Stimulated activated CD8-positive, alpha-beta memory T cell treated with anti-CD3 and anti-CD28 coated beads, Interleukin-4, amount 100 ng/mL, for 24 hours (primary cell): ENCODE measurements around the gene CHORDC1.

Source experiments
- DNase-seq: peaks from one replicate; pipeline ENCODE4 v3.0.0-alpha.2; 2020; ENCODE audit warnings: low read depth

CHORDC1 gene

DNA sequence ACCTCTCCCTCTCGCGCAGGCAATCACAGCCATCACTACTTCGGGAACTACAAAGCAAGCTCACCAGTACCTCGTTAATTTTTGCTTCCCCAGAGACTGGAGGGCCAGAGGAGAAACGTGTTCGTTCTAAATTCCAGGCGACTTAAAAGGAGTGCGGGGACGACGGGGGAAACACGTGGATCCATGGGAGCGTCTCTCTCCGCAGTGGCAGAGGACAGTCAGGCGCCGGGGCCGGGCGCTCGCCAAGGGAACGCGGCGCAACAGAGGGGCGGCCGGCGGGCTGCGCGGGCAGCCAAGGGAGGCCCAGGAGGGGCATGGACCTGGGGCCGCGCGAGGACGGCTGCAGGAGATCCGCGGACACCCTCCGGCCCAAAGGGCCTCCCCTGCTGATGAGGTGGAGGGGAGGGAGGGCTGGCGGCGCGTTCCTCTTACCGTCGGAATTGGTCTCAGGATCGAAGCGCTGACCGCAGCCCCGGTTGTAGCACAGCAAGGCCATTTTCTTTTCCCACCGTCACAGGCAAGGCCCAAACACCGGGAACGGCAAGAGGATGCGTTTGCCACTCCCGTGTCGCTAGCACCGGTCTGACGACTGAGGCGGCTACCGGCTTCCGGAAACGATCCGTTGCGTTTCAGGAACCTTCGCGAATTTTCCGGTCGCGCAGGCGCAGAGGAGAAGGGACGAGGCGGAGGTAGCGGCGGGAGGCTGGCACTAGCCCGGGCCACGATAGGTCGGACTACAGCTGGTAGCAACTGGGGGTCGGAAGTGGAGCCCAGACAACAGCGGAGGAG is at the start of gene CHORDC1:
CHORDC1 (minus strand) TSS at position 591 of the 789 bp plus-strand sequence; CDS start at position 496, 95 bp downstream.
- peak; percentile 94 for DNase-seq

- no peak for DNase-seq
Measured at GRCh38 chr11:90257158-90257525, 34.3 kb upstream of the CHORDC1 start.

GRCh38 chr11:90256404-90257157 is 33.7 kb upstream of the CHORDC1 start:
- DNase-seq: no peak

DNA sequence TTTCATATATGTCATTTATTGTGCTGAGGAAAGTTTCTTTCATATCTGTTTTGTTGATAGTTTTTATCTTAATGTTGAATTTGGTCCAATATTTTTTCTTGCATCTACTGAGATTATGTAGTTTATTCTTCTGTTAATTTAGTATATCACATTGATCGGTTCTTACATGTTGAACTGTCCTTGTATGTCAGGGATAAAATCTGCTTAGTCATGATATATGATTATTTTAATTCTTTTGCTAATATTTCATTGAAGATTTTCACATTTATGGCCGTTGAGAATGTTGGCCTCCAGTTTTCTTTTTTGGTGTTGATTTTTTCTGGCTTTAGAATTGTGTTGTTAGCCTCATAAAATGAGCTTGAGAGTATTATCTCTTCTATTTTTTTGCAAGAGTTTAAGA is 31.2 kb upstream of the CHORDC1 start:
- DNase-seq: no peak

- no peak for DNase-seq
Measured at GRCh38 chr11:90252053-90252452, 29.2 kb upstream of the CHORDC1 start.

DNA sequence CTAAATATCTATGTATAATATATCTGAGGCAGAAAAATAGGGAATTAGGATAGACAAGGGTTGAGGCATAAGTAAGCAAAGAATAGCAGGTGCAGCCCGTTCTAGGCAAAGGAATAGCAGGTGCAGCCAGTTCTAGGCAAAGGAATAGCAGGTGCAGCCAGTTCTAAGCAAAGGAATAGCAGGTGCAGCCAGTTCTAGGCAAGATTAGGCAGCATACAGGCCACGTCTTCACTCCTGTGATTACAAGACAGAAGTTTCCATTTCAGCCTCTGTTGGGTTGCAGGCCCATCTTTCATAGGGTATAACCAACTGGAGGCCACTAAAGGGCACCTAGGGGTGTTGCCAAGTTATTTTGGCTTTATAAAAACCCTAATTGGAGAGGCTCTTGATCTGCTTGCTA is 28.8 kb upstream of the CHORDC1 start:
- DNase-seq: no peak

DNA sequence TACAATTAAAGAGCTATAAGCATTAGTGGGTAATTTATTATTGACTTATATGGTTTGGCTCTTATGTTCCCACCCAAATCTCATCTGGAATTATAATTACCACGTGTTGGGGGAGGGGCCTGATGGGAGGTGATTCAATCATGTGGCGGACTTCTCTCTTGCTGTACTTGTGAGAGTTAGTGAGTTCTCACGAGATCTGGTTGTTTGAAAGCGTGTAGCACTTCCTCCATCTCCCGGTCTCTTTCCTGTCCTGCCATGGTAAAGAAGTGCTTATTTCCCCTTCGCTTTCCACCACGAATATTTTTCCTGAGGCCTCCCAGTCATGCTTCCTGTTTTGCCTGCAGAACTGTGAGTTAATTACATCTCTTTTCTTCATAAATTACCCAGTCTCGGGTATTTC is 28.1 kb upstream of the CHORDC1 start:
- DNase-seq: no peak

- no peak for DNase-seq
Measured at GRCh38 chr11:90246468-90246867, 23.6 kb upstream of the CHORDC1 start.

GRCh38 chr11:90243534-90243933 is 20.7 kb upstream of the CHORDC1 start:
- no peak for DNase-seq

GRCh38 chr11:90242894-90243416 is 20.1 kb upstream of the CHORDC1 start:
- DNase-seq: no peak

DNA sequence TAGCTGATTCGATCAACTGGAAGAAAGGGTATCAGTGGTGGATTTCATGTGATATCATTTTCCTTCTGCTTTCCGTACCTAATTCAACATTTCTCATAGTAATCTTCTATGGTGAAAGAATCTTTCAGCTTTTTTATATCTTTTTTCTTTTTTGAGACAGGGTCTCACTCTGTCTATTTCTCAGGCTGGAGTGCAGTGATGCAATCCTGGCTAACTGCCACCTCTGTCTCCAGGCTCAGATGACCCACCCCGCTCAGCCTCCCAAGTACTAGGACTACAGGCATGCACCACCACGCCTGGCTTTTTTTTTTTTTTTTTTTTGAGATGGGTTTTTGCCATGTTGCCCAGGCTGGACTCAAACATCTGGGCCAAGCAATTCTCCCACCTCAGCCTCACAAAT is 18.6 kb upstream of the CHORDC1 start:
- no peak for DNase-seq

GRCh38 chr11:90239967-90240636 is 17.3 kb upstream of the CHORDC1 start:
- peak; percentile 15 for DNase-seq

DNA sequence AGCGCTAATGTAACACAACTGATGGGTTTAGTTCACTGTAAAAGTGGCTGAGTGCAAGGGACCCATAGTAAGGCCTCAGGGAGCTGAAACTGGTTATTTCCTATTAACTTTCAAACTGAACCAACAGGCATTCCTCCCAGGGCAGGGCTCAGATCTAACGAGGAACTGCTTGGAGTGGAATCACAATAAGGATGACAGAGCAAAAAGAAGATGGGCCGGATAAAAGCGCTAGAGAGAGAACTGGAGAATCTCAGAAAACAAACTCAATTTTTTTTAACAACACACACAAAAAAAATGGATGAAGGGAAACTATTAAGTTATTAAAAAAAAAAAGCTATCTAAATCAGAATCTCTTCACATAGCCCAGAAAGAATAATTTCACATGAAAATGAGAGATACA is 14.2 kb upstream of the CHORDC1 start:
- DNase-seq: no peak

- no peak for DNase-seq
Measured at GRCh38 chr11:90235526-90235925, 12.7 kb upstream of the CHORDC1 start.

- no peak for DNase-seq
Measured at GRCh38 chr11:90234977-90235376, 12.1 kb upstream of the CHORDC1 start.

DNA sequence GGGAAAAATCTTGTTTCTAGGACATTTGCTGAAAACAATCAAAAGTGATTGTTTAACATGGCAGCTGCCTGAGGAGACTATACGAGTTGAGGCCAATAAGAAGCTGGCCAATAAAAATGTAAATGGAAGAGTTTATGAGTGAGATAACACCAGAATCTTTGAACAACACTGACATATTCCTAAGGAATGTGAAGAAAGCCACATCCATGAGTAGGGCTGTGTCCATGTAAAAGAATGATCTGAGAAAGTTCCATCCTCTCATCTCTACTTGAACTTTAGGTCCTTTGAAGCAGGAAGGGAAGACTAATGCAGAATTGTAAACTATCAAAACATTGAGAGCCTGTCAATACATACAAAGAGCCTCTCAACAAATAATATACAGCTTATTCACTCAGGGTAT is 6.9 kb upstream of the CHORDC1 start:
- DNase-seq: no peak

DNA sequence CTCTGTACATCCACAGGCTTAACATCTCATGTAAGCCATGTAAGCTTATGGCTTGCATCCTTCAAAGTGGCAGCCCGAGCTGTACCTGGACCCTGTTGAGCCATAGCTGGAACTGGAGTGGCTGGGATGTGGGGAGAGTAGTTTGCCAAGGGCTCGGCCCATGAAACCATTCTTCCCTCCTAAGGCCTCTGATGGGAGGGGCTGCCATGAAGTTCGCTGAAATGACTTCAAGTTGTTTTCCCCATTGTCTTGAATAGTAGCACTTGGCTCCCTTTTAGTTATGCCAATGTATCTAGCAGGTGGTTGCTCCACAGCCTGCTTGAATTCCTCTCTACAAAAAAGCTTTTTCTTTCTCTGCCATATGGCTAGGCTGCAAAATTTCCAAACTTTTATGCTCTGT is 5.2 kb upstream of the CHORDC1 start:
- no peak for DNase-seq

GRCh38 chr11:90223248-90223585 is 368 bp upstream of the CHORDC1 start:
- no peak for DNase-seq

DNA sequence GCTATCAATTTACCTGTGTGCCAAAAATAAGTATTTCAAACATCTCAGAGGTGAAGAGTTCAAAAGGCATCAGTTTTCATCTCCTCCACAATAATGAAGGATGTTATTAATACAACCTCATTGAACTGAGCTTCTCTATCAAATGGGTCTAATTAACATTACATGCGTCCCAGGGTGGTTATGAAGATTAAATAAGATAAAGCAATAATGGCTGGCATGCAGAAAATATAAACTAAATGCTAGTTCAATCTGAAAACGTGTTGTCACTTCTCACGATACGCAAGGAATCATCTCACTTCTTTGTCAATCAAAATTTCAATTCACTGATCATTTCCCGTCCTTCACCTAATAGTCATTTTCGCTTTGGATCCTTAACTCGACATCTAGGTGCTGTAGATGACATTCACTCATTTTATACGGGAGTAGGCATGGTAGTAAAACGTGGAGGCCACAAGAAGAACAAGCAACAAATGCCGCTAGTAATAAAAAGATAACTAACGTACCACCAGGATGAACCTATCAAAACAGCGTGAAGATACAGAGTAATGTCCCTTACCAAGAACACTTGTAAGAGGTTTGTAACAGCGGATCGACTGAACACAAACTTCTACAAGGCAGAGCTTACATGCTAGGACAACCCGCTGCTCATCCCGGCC is 918 bp downstream of the CHORDC1 start:
- DNase-seq: no peak

- no peak for DNase-seq
Measured at GRCh38 chr11:90220391-90220790, 2.5 kb downstream of the CHORDC1 start.

DNA sequence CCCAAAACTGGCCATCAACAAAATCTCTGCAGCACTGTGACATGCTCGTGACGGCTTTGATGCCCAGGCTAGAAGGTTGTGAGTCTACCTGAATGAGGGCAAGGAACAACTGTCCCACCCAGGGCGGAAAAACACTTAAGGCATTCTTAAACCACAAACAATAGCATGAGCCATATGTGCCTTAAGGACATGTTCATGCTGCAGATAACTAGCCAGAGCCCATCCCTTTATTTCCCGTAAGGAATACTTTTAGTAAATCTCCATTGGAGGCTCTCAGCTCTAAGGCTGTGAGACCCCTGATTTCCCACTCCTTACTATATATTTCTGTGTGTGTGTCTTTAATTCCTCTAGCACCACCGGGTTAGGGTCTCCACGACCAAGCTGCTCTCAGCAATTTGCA is 3.4 kb downstream of the CHORDC1 start:
- DNase-seq: no peak

DNA sequence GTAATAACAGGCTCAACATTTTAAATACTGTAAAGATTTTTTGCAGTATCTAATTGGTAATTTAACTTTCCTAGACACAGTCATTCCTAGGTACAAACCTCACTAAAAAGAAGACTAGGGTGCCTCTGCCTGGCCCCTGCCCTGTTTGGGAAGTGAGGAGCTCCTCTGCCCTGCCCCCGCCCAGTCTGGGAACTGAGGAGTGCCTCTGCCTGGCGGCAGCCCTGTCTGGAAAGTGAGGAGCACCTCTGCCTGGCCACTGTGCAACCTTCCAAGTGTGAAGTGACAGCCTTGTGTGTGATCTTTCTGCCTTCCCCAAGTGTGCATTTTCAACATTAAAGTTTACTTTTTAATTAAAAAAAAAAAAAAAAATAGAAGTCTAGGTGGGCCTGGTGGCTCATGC is 4.2 kb downstream of the CHORDC1 start:
- no peak for DNase-seq
